ENCODE data around the gene LRRC46. TPM values are rescaled to one million over a fixed set of nuclear protein-coding genes. Genes with fewer than 3 reads are reported as not detected.
A peak's percentile ranks its signal among the peaks of the same experiment; 100 is the strongest.

Gene LRRC46
- total and polyA plus RNA-seq, 9 of the 15 experiments (the other 6 are each of a cell fraction or from before 2014, with no cell fraction given) = 0.39 to 1.4 (median 0.53) TPM; not detected in 1

- no peak for TF ChIP-seq SFPQ (IDR thresholded peaks at IDR 0.05; ENCODE audit: low read depth, low read length)
- no peak for TF ChIP-seq MAFF (IDR thresholded peaks at IDR 0.05; ENCODE audit: low read length)
- no peak for TF ChIP-seq ELF1 (tag; IDR thresholded peaks at IDR 0.05)
- no peak for TF ChIP-seq SP1 (CRISPR knock-in tag; IDR thresholded peaks at IDR 0.05)
- no peak for TF ChIP-seq NFATC3 (IDR thresholded peaks at IDR 0.05)
- TF ChIP-seq PBX2 (CRISPR knock-in tag; IDR thresholded peaks at IDR 0.05; ENCODE audit: low read depth) = peak; percentile 68
- peak; percentile 96 for TF ChIP-seq PBX2 (tag; conservative IDR thresholded peaks at IDR 0.05; ENCODE audit: low read depth)
- TF ChIP-seq EGR1 (conservative IDR thresholded peaks at IDR 0.05) = no peak
- TF ChIP-seq STAT5B (CRISPR knock-in tag; IDR thresholded peaks at IDR 0.05) = no peak
- no peak for TF ChIP-seq SP2 (IDR thresholded peaks at IDR 0.05; ENCODE audit: extremely low read depth, low read depth, low read length, poor library complexity, severe bottlenecking)
- no peak for TF ChIP-seq SETDB1 (IDR thresholded peaks at IDR 0.05; ENCODE audit: low read length)
- no peak for TF ChIP-seq WHSC1 (IDR thresholded peaks at IDR 0.05; ENCODE audit: low read length)
- TF ChIP-seq PYGO2 (tag; IDR thresholded peaks at IDR 0.05) = no peak
- no peak for TF ChIP-seq CEBPZ (IDR thresholded peaks at IDR 0.05; ENCODE audit: borderline replicate concordance, low read depth, low read length)
- no peak for TF ChIP-seq HDAC2 (IDR thresholded peaks at IDR 0.05)
- TF ChIP-seq TBL1XR1 (IDR thresholded peaks at IDR 0.05; ENCODE audit: low read length in 2 of 2) = 0 out of 4 replicates have a peak, but pooled peaks of 1 of the 2 experiments have one; percentile 20
- no peak for TF ChIP-seq RBM15 (IDR thresholded peaks at IDR 0.05; ENCODE audit: insufficient read depth, low read length)
- TF ChIP-seq MXI1 (IDR thresholded peaks at IDR 0.05; ENCODE audit: low read depth, low read length) = no peak
- TF ChIP-seq ZNF174 (CRISPR knock-in tag; IDR thresholded peaks at IDR 0.05) = no peak
- TF ChIP-seq CREB1 (IDR thresholded peaks at IDR 0.05) = no peak
- TF ChIP-seq CREB1 (CRISPR knock-in tag; IDR thresholded peaks at IDR 0.05) = no peak
- TF ChIP-seq ZNF311 (CRISPR knock-in tag; IDR thresholded peaks at IDR 0.05) = no peak
- no peak for TF ChIP-seq STAT5A (IDR thresholded peaks at IDR 0.05; ENCODE audit: borderline replicate concordance, low read length)
- TF ChIP-seq ZKSCAN8 (CRISPR knock-in tag; IDR thresholded peaks at IDR 0.05) = no peak
Observed at GRCh38 chr17:47844227-47844626, 12.8 kb downstream of the LRRC46 start (continued).
